GM12873 (cell line): Measurements from ENCODE around the gene ADARB1.
A peak's percentile ranks its signal among the peaks of the same experiment; 100 is the strongest.

Experiments used
- TF ChIP-seq, protein P1 (sequence below): IDR thresholded peaks from 2 replicates; pipeline ENCODE4 v1.5.1; 2012; ENCODE audit warnings: low read depth, mild to moderate bottlenecking, moderate library complexity, low read length, control low read depth; ENCODE audit not compliant: insufficient read depth; ENCODE audit errors: missing control alignments

The ADARB1 gene

GRCh38 chr21:45094412-45094811 lies 20.0 kb downstream of the ADARB1 start:
- TF ChIP-seq, protein P1, sequence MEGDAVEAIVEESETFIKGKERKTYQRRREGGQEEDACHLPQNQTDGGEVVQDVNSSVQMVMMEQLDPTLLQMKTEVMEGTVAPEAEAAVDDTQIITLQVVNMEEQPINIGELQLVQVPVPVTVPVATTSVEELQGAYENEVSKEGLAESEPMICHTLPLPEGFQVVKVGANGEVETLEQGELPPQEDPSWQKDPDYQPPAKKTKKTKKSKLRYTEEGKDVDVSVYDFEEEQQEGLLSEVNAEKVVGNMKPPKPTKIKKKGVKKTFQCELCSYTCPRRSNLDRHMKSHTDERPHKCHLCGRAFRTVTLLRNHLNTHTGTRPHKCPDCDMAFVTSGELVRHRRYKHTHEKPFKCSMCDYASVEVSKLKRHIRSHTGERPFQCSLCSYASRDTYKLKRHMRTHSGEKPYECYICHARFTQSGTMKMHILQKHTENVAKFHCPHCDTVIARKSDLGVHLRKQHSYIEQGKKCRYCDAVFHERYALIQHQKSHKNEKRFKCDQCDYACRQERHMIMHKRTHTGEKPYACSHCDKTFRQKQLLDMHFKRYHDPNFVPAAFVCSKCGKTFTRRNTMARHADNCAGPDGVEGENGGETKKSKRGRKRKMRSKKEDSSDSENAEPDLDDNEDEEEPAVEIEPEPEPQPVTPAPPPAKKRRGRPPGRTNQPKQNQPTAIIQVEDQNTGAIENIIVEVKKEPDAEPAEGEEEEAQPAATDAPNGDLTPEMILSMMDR, result no peak

DNA sequence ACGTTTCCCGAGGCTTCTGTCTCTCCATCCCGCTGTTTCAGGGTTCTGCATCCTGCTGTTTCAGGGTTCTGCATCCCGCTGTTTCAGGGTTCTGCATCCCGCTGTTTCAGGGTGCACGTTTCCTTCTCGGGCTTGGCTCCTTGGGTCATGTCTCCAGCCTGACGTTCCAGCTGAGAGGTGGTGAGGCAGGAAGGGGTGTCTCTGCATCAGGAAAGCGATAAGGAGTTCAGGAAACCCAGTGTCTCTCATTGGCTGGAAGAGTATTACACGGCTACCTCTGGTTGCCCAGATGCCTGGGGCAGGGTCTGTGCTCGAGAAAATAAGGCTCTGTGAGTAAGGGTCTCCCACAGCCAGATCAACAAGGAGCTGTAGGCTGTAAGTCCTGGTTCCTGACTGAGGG lies 21.1 kb downstream of the ADARB1 start:
- TF ChIP-seq, protein P1, result no peak

DNA sequence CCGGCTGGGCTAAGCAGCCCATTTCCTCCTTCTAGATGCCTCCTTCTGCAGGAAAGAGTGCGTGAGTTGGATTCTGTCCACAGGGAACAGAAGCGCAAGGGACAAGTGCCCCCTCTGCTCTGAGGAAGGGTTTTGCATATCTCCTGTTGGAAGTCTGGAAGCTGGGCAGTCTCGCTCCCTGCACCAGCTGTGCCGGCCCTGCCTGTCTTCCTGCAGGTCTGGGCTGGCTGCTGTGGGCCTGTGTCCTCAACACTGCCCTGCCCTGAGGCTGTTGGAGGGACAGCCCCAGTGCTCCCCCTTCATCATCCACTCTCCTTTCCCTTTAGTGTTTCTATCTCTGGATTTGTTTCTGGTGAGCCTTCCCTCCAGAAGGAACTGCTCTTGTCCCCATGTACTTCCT lies 21.8 kb downstream of the ADARB1 start:
- TF ChIP-seq, protein P1, result no peak

DNA sequence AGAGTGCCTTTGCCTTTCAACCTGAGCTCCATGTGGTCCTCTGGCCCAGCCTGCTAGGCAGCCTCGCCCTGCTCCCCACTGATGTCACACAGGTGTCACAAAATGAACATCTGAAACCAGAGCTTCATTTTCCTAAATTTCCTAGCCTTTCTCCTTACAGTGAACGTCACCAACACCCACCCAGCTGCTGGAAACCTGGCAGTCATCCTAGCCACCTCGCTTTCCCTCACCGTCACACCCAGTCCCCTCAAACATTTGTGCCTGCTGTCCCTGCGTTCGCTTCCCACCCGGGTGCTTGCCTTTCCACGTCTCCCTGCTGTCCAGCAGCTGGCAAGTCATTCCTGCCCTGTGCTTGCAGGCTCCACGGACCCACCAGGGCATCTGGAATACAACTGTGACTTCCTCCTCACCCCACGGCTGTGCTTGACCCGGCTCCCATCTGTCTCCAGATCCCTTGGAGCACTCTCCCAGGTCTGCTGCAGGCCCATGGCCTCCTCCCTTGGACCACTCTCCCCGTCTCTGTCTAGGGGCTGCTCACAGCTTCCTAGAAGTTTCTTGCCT lies 23.5 kb downstream of the ADARB1 start:
- TF ChIP-seq, protein P1, result no peak

GRCh38 chr21:45098867-45099266 lies 24.5 kb downstream of the ADARB1 start:
- TF ChIP-seq, protein P1, result peak; percentile 65

- TF ChIP-seq, protein P1, result no peak
These were observed 25.2 kb downstream of the ADARB1 start for GRCh38 chr21:45099571-45099970.

GRCh38 chr21:45100866-45101265 lies 26.5 kb downstream of the ADARB1 start:
- TF ChIP-seq, protein P1, result no peak
